NCI-H1048 (cell line): Measurements from ENCODE around the gene UCKL1.
"Not testable (repeated sequence)": the region's sequence is repeated elsewhere in the genome, so short reads cannot be mapped to it uniquely, and the experiment has no call there.

Experiments
- DNase-seq: peaks from one replicate; lab custom pipeline; 2025; lab: John Stamatoyannopoulos, UW

The UCKL1 gene

GRCh38 chr20:63955827-63956663 is at the start of gene UCKL1:
TSS of gene UCKL1 (minus strand) at chr20:63956416. CDS start at chr20:63956372, 44 bp downstream.
- DNase-seq, result peak; percentile 69

- no peak for DNase-seq
These were observed 49.2 kb upstream of the UCKL1 start for GRCh38 chr20:64005394-64005793.

GRCh38 chr20:64003960-64004725 is 47.9 kb upstream of the UCKL1 start:
- no peak for DNase-seq

- no peak for DNase-seq
These were observed 45.4 kb upstream of the UCKL1 start for GRCh38 chr20:64001607-64002011.

GRCh38 chr20:64000906-64001305 is 44.7 kb upstream of the UCKL1 start:
- no peak for DNase-seq

GRCh38 chr20:63982937-63983336 is 26.7 kb upstream of the UCKL1 start:
- no peak for DNase-seq

- DNase-seq, result peak; percentile 95
These were observed 24.9 kb upstream of the UCKL1 start, which contains the start of gene PRPF6 for GRCh38 chr20:63980806-63981728. TSS of gene PRPF6 (plus strand) at chr20:63981132. CDS start at chr20:63981246, 114 bp downstream.

- no peak for DNase-seq
These were observed 24.1 kb upstream of the UCKL1 start for GRCh38 chr20:63980317-63980805.

GRCh38 chr20:63979557-63980316 is 23.5 kb upstream of the UCKL1 start, which contains the start of gene SAMD10:
TSS of gene SAMD10 (minus strand) at chr20:63979642. CDS start at chr20:63979467, 175 bp downstream.
- DNase-seq, result no peak

GRCh38 chr20:63979229-63979556 is 23.0 kb upstream of the UCKL1 start:
- DNase-seq, result no peak

- DNase-seq, result no peak
These were observed 22.4 kb upstream of the UCKL1 start for GRCh38 chr20:63978319-63979228.

- no peak for DNase-seq
These were observed 21.6 kb upstream of the UCKL1 start for GRCh38 chr20:63977739-63978276.

GRCh38 chr20:63976980-63977738 is 20.9 kb upstream of the UCKL1 start:
- no peak for DNase-seq

GRCh38 chr20:63976511-63976910 is 20.3 kb upstream of the UCKL1 start:
- not testable (repeated sequence) for DNase-seq

- no peak for DNase-seq
These were observed 18.4 kb upstream of the UCKL1 start for GRCh38 chr20:63974402-63975200.

GRCh38 chr20:63973636-63974401 is 17.6 kb upstream of the UCKL1 start:
- peak; percentile 37 for DNase-seq

GRCh38 chr20:63973160-63973479 is 16.9 kb upstream of the UCKL1 start:
- no peak for DNase-seq
